ENCODE measurements around the gene VKORC1.

VKORC1 gene

DNA sequence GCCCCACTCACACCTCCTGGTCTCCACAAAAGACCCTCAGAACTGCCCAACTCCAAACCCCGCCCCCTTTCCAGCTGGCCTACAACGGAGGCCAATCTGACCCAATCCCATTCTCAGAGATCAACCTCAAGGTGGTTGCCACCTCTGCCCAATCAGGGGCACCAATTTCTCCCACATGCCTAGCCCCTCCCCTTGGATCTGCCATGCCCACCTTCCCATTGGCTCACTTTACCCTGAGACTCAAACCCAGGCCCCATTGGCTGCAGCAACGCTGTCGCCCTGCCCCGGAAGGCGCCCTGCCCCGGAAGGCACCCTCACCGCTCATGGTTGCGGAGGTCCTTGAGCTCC is 31.1 kb downstream of the VKORC1 start:
- DNase-seq (ENCODE audit: low spot score), result no peak

DNA sequence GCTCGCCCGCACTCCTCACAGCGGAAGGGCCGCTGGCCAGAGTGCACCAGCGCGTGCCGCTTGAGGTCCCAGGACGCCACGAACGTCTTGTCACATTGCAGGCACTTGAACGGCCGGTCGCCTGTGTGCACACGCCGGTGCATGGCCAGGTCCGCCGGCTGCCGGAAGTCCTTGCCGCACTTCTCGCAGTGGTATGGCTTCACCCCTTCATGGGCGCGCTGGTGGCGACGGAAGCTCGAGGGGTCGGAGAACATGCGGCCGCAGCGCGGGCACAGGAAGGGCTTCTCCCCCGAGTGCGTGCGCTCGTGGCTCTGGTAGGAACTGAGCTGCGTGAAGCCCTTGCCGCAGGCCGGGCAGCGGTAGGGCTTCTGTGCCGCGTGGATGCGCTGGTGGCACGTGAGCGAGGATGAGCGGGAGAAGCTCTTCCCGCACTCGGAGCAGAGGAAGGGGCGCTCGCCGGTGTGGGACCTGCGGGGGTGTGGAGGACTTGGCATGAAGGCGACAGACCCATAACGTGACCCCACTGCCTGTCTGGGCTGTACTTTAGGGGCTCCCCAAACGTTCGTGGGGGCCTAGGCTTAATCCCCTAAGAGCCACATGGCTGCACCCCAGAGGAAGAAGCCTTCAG is 32.7 kb downstream of the VKORC1 start:
- no peak for DNase-seq (ENCODE audit: low spot score)

DNA sequence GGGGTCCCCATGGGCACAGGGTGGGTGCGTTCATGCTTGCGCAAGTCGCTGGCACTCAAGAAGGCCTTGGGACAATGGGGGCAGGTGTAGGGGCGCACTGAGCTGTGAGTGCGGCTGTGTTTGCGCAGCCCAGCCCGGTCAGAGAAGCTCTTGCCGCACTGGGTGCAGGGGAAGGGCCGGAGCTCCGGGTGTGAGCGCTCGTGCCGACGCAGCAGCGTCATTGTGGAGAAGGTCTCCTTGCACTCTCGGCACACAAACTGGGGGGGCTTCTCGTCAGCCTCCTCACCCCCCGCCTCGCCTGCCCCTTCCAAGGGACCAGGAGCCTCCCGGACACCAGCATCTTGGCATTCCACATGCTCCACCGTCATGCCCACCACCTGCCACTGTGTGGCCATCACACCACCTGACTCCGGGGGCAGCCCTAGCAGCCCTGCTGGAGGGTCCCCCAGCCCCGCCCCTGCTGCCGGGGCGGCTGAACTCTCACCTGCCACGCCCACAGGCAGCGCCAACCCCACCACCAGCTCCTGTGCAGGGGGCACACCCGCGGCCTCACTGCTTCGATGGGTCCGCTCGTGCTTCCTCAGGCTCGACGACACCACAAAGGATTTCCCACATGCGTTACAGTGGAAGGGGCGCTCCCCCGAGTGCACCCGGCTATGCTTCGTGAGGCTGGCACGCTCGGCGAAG is 33.3 kb downstream of the VKORC1 start:
- no peak for DNase-seq (ENCODE audit: low spot score)

DNA sequence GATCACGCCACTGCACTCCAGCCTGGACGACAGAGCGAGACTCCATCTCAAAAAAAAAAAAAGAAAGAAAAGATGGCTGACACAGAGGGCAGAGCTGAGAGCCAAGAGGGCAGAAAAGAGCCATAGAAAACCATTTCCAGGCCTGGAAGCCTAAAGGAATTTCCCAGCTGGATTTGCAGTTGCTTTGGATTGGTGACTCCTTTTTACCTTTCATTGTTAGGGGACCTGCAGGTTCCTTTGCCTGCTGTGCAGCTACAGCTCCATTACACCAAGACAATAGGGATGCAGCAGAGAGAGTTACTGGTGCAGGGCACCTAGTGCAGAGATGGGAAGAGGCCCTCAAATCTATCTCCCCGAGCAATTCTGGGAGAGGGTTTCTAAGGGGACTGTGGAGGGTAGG is 39.0 kb downstream of the VKORC1 start:
- DNase-seq (ENCODE audit: low spot score), result no peak

DNA sequence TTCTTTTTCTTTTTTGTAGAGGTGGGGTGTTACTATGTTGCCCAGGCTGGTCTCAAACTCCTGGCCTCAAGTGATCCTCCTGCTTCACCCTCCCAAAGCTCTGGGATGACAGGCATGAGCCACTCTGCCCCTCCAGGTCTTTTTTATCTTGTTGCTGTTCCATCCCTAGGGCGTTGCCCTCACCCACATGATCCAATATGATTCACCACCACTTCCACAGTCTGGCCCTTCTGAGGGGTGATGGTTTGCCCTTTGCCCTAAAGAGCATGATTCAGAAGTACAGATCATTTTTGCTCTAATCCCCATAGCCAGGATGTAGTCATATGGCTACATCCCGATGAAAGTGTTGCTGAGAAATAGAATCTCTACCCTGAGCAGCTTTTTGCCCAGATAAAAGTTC is 42.5 kb downstream of the VKORC1 start:
- no peak for DNase-seq (ENCODE audit: low spot score)

DNA sequence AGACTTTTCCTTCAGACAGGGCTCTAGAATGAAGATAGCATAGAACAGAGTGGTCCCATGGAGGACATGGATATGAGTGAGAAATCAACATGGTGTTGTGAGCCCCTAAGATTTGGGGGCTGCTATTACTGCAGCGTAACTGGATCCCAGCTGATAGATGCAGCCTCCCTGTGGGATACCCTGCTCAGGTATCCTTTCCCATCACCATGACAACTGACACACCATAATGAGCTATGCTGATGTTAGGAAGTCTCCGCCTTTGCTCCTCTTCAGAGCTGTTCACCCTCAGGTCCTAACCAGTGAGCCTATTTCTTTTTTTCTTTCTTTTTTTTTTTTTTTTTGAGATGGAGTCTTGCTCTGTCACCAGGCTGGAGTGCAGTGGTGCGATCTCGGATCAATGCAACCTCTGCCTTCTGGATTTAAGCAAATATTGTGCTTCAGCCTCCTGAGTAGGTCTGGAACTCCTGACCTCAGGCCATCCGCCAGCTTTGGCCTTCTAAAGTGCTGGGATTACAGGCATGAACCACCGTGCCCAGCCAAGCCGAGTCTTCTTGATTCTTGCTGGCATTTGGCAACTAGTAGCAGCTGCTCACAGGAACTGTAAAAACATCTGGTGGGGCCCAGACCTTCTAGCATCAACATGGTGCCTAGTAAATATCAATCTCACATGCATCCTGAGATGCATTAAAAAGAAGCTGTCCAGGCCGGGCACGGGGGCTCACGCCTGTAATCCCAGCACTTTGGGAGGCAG is 44.1 kb downstream of the VKORC1 start:
- DNase-seq (ENCODE audit: low spot score), result no peak

DNA sequence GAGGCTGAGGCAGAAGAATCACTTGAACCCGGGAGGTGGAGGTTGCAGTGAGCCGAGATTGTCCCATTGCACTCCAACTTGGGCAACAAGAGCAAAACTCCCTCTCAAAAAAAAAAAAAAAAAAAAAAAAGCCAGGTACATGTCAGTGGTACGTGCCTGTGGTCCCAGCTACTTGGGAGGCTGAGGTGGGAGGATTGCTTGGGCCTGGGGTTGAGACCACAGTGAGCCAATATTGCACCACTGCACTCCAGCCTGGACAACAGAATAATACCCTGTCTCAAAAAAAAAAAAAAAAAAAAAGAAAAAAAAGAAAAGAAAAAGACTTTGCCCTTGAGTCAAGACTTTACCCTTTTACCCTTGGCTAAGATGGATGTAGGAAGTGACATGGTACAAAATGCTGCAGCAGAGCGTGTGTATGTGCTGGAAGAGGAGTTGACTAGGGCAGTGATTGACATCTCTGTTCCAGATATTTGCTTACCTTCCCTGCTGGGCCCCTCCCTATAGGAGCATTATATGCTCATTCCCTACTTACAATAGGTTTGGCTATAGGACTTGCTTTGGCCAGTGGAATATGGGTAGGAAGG is 50.6 kb downstream of the VKORC1 start:
- DNase-seq (ENCODE audit: low spot score), result no peak

DNA sequence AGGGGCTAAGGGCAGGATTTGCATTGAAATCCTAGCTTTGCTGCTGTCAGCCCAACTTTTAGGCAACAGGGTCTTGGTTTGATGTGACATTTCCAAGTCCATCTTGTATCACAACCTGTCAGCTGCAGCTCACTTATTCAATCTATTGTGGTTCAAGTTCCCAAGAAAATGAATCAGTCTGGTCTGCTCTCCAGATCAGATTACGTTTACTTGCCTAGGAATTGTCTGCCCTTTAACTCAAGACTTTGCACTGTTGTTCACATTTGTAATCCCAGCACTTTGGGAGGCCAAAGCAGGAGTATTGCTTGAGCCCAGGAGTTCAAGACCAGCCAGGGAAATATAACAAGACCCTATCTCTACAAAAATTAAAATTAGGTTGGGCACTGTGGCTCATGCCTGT is 51.2 kb downstream of the VKORC1 start:
- DNase-seq (ENCODE audit: low spot score), result no peak

DNA sequence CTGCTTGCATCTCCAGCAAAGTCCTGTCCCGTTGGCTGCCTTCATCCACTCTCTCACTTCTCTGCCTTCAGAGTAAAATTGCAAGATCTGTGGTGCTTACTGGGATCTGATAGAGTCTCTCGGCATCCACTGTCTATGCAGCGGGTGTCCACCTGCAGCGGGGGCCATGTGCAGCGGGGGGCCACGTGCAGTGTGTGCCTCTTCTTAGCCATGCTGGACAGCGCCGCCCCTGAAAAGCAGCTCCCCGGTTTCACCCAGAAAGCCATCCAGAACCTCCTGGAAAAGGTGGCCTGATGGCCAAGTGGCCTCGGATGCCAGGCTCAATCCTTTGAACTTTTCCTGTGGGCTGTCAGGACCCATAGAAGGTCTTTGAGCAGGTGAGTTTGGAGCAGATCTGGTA is 51.7 kb downstream of the VKORC1 start:
- DNase-seq (ENCODE audit: low spot score), result no peak
